SK-N-SH (cell line): ENCODE data around the gene ZFHX3. TPM values are rescaled to one million over a fixed set of nuclear protein-coding genes. Genes with fewer than 3 reads are reported as not detected.

Source experiments
- CTCF ChIA-PET: fragments of 300-600, 350-600 bp; formaldehyde crosslinking; extraction: SDS; loops from one replicate; lab custom pipeline; 2021; lab: Yijun Ruan, JAX
- POLR2A ChIA-PET: fragments of 350-600 bp; sonication (Branson Sonifier 250); formaldehyde crosslinking; extraction: SDS; loops from one replicate; lab custom pipeline; 2020; ENCODE audit warnings: antibody characterized with exemption, inconsistent platforms; lab: Yijun Ruan, JAX
- DNase-seq: peaks from one replicate; pipeline ENCODE4 v3.0.0; 2012
- H2AFZ ChIP-seq: fragments of 200-600 bp; sonication (generic); 2 replicates; pipeline ENCODE4 v1.8.1; 2016; ENCODE audit warnings: antibody characterized with exemption, mild to moderate bottlenecking, low read depth
- H3F3A ChIP-seq: fragments of 200-600 bp; sonication (generic); replicated peaks from 2 replicates; pipeline ENCODE3; 2016; ENCODE audit warnings: antibody characterized with exemption, mild to moderate bottlenecking; ENCODE audit not compliant: insufficient read depth
- H3K27ac ChIP-seq, 2 experiments: fragments of 200-500 bp in 1 of 2; fragments of 200-600 bp in 1 of 2; sonication (Bioruptor generic) in 1 of 2; sonication (generic), shearing (Covaris generic) in 1 of 2; 2 replicates each; pipeline versions ENCODE4 v1.5.1 to v1.6.1; 2014 to 2016; ENCODE audit warnings: low read depth in 2 of 2, inconsistent platforms in 1 of 2, low read length in 1 of 2, mild to moderate bottlenecking in 1 of 2, mixed read lengths in 1 of 2
- H3K27me3 ChIP-seq: fragments of 200-600 bp; sonication (generic), shearing (Covaris generic); 2 replicates; pipeline ENCODE4 v1.6.1; 2016; ENCODE audit warnings: mixed run types; ENCODE audit not compliant: insufficient read depth
- H3K36me3 ChIP-seq, 2 experiments: fragments of 200-500 bp in 1 of 2; fragments of 200-600 bp in 1 of 2; sonication (Bioruptor generic) in 1 of 2; sonication (generic) in 1 of 2; replicated peaks in 1 of 2; 2 replicates each; pipeline versions ENCODE3 to v1.5.1; 2014 to 2016; ENCODE audit warnings: low read length in 1 of 2, mild to moderate bottlenecking in 1 of 2; ENCODE audit not compliant: insufficient read depth in 2 of 2, control insufficient read depth in 1 of 2
- H3K4me1 ChIP-seq, 2 experiments: fragments of 200-500 bp in 1 of 2; fragments of 200-600 bp in 1 of 2; sonication (Bioruptor generic) in 1 of 2; sonication (generic), shearing (Covaris generic) in 1 of 2; 2 replicates each; pipeline versions ENCODE4 v1.5.1 to v1.6.1; 2014 to 2016; ENCODE audit warnings: low read depth in 1 of 2, low read length in 1 of 2, mixed run types in 1 of 2; ENCODE audit not compliant: insufficient read depth in 2 of 2, control insufficient read depth in 1 of 2
- H3K4me2 ChIP-seq: fragments of 200-600 bp; sonication (generic), shearing (Covaris generic); 2 replicates; pipeline ENCODE4 v1.6.1; 2017; ENCODE audit warnings: mixed run types
- H3K4me3 ChIP-seq, 2 experiments: fragments of 200-500 bp in 1 of 2; fragments of 200-600 bp in 1 of 2; sonication (Bioruptor generic) in 1 of 2; sonication (generic), shearing (Covaris generic) in 1 of 2; 2 replicates each; pipeline versions ENCODE4 v1.5.1 to v1.8.1; 2014 to 2016; ENCODE audit warnings: low read depth in 2 of 2, inconsistent platforms in 1 of 2, low read length in 1 of 2, mild to moderate bottlenecking in 1 of 2, mixed read lengths in 1 of 2, moderate library complexity in 1 of 2
- H3K79me2 ChIP-seq: fragments of 200-600 bp; sonication (generic); 2 replicates; pipeline ENCODE4 v1.8.1; 2017; ENCODE audit warnings: mild to moderate bottlenecking; ENCODE audit not compliant: insufficient read depth
- H3K9ac ChIP-seq: fragments of 200-600 bp; sonication (generic); 2 replicates; pipeline ENCODE4 v1.6.1; 2017; ENCODE audit warnings: mixed run types
- H3K9me2 ChIP-seq: fragments of 200-600 bp; sonication (generic); 2 replicates; pipeline ENCODE4 v1.6.1; 2017; ENCODE audit warnings: mixed run types
- H3K9me3 ChIP-seq: fragments of 200-600 bp; sonication (generic); 2 replicates; pipeline ENCODE4 v1.6.1; 2017; ENCODE audit warnings: mixed run types, mild to moderate bottlenecking, moderate library complexity
- H4K20me1 ChIP-seq: fragments of 200-600 bp; sonication (generic); 2 replicates; pipeline ENCODE4 v1.6.1; 2017; ENCODE audit warnings: mild to moderate bottlenecking, mixed run types; ENCODE audit not compliant: insufficient read depth
- EP300 ChIP-seq, 2 experiments: IDR thresholded peaks; 2 replicates each; pipeline versions ENCODE4 v1.4.0 to v1.6.1; 2012; ENCODE audit warnings: borderline replicate concordance in 1 of 2, low read depth in 1 of 2, low read length in 1 of 2
- EZH2phosphoT487 ChIP-seq: fragments of 200-600 bp; sonication (generic); IDR thresholded peaks from 2 replicates; pipeline ENCODE4 v1.6.1; 2017; ENCODE audit warnings: low read depth, mixed run types, mild to moderate bottlenecking, antibody characterized with exemption, moderate library complexity, borderline replicate concordance
- FOXM1 ChIP-seq: IDR thresholded peaks from 2 replicates; pipeline ENCODE4 v1.4.0; 2012; ENCODE audit warnings: low read depth, mild to moderate bottlenecking
- GABPA ChIP-seq: IDR thresholded peaks from 2 replicates; pipeline ENCODE4 v1.4.0; 2012; ENCODE audit warnings: low read depth, mild to moderate bottlenecking
- JUND ChIP-seq: IDR thresholded peaks from 2 replicates; pipeline ENCODE4 v1.4.0; 2012
- MEF2A ChIP-seq: IDR thresholded peaks from 2 replicates; pipeline ENCODE4 v1.4.0; 2012; ENCODE audit warnings: low read depth, borderline replicate concordance
- MXI1 ChIP-seq: IDR thresholded peaks from 2 replicates; pipeline ENCODE4 v1.6.1; 2012; ENCODE audit warnings: mild to moderate bottlenecking, low read depth, low read length, improper control_type of control experiment
- NFIC ChIP-seq: IDR thresholded peaks from 2 replicates; pipeline ENCODE4 v1.4.0; 2012; ENCODE audit warnings: borderline replicate concordance
- NRF1 ChIP-seq: IDR thresholded peaks from 2 replicates; pipeline ENCODE4 v1.6.1; 2012; ENCODE audit warnings: low read depth, mild to moderate bottlenecking, low read length
- POLR2AphosphoS5 ChIP-seq: IDR thresholded peaks from 2 replicates; pipeline ENCODE4 v1.6.1; 2012; ENCODE audit warnings: low read depth, low read length
- RCOR1 ChIP-seq: fragments of 150-350 bp; IDR thresholded peaks from 2 replicates; pipeline ENCODE4 v1.6.1; 2017; ENCODE audit warnings: antibody characterized with exemption, low read length
- RFX5 ChIP-seq: IDR thresholded peaks from 2 replicates; pipeline ENCODE4 v1.6.1; 2012; ENCODE audit warnings: mild to moderate bottlenecking, improper control_type of control experiment, low read length
- SIN3A ChIP-seq: IDR thresholded peaks from 2 replicates; pipeline ENCODE4 v1.6.1; 2012; ENCODE audit warnings: low read depth, mild to moderate bottlenecking, low read length, moderate library complexity, borderline replicate concordance
- TCF12 ChIP-seq: IDR thresholded peaks from 2 replicates; pipeline ENCODE4 v1.4.0; 2012
- WGBS: methylation state at CpG from one replicate; pipeline ENCODE4 v1.1.6; 2017; ENCODE audit warnings: low lambda C conversion rate; 5-methylcytosine and 5-hydroxymethylcytosine counted together
- polyA plus RNA-seq, 3 experiments: library from polyadenylated mRNA; depleted of rRNA; stranded (reverse); fragments of >200 nt; gene quantifications; 2 replicates each; pipeline ENCODE4 v1.2.3, GENCODE V29; 2012
- TF ChIP-seq, protein P1 (sequence below): IDR thresholded peaks from 2 replicates; pipeline ENCODE4 v1.6.1; 2012; ENCODE audit warnings: mild to moderate bottlenecking, low read depth, low read length, moderate library complexity
- TF ChIP-seq, protein P2 (sequence below): IDR thresholded peaks from 2 replicates; pipeline ENCODE4 v1.4.0; 2012; ENCODE audit warnings: low read depth, borderline replicate concordance
- TF ChIP-seq, protein P3 (sequence below): IDR thresholded peaks from 2 replicates; pipeline ENCODE4 v1.4.0; 2012; ENCODE audit warnings: low read depth, borderline replicate concordance
- TF ChIP-seq, protein P4 (sequence below): fragments of 150-350 bp; IDR thresholded peaks from 2 replicates; pipeline ENCODE4 v1.6.1; 2017; ENCODE audit warnings: antibody characterized with exemption, low read length, low read depth, borderline replicate concordance
- TF ChIP-seq, protein P5 (sequence below): fragments of 200-600 bp; sonication (generic); IDR thresholded peaks from 2 replicates; pipeline ENCODE4 v1.6.1; 2017; ENCODE audit warnings: antibody characterized with exemption, mild to moderate bottlenecking, moderate library complexity

ZFHX3 gene
- polyA plus RNA-seq, 1 of the 3 experiments (the other 2 are of a cell fraction), result 2.0 TPM

DNA sequence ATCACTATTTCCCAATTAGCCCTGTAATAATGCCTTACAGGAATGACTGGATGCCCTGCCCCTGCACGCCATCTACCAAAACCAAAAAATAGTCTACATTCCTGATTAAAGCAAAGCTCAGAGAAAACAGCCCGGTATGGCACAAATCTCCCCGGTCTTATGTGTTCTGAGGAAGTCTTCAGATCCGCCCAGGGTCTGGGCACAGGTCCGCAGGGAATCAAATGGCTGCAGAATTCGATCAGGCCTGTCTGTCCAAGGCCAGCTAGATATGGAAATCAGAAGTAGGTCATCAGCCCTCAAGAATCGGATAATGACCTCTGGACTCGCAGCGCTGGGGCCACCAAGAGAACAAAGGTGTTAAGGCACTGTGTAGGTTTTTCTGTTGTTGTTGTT lies 171.0 kb downstream of the ZFHX3 start:
- H3K79me2 ChIP-seq, result peaks cover 22% of the 10 kb centered on the region; the same call in 1 of the 2 replicates
- ChIA-PET CTCF (no interaction called here), POLR2A (interaction anchor here (0.7 kb wide), 1 partner anchor 92 kb away, joined by 9 read pairs; no protein-coding TSS in a partner anchor)
- H3K27ac ChIP-seq, result peak overlapping the region; percentile 16 to 74
- no peaks in the 10 kb centered on the region for H3K9me2 ChIP-seq
- no peaks in the 10 kb centered on the region for H3K27me3 ChIP-seq
- TF ChIP-seq POLR2AphosphoS5, result no peak
- TF ChIP-seq, protein P1, sequence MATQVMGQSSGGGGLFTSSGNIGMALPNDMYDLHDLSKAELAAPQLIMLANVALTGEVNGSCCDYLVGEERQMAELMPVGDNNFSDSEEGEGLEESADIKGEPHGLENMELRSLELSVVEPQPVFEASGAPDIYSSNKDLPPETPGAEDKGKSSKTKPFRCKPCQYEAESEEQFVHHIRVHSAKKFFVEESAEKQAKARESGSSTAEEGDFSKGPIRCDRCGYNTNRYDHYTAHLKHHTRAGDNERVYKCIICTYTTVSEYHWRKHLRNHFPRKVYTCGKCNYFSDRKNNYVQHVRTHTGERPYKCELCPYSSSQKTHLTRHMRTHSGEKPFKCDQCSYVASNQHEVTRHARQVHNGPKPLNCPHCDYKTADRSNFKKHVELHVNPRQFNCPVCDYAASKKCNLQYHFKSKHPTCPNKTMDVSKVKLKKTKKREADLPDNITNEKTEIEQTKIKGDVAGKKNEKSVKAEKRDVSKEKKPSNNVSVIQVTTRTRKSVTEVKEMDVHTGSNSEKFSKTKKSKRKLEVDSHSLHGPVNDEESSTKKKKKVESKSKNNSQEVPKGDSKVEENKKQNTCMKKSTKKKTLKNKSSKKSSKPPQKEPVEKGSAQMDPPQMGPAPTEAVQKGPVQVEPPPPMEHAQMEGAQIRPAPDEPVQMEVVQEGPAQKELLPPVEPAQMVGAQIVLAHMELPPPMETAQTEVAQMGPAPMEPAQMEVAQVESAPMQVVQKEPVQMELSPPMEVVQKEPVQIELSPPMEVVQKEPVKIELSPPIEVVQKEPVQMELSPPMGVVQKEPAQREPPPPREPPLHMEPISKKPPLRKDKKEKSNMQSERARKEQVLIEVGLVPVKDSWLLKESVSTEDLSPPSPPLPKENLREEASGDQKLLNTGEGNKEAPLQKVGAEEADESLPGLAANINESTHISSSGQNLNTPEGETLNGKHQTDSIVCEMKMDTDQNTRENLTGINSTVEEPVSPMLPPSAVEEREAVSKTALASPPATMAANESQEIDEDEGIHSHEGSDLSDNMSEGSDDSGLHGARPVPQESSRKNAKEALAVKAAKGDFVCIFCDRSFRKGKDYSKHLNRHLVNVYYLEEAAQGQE, result no peak
- no peak for TF ChIP-seq JUND
- 90% methylated on average over 9 of the region's 9 CpGs for WGBS
- H3K9ac ChIP-seq, result no peak overlapping the region
- no peaks in the 10 kb centered on the region for H4K20me1 ChIP-seq
- peaks cover 0 to 9% of the 10 kb centered on the region in 2 experiments for H3K36me3 ChIP-seq
- H3F3A ChIP-seq, result peaks cover 16% of the 10 kb centered on the region
- H3K4me3 ChIP-seq, result no peak overlapping the region
- H2AFZ ChIP-seq, result no peak overlapping the region
- no peaks in the 10 kb centered on the region for H3K9me3 ChIP-seq
- no peak for DNase-seq
- H3K4me1 ChIP-seq, result peaks cover 26 to 33% of the 10 kb centered on the region in 2 experiments
- peak overlapping the region; percentile 50 for H3K4me2 ChIP-seq

DNA sequence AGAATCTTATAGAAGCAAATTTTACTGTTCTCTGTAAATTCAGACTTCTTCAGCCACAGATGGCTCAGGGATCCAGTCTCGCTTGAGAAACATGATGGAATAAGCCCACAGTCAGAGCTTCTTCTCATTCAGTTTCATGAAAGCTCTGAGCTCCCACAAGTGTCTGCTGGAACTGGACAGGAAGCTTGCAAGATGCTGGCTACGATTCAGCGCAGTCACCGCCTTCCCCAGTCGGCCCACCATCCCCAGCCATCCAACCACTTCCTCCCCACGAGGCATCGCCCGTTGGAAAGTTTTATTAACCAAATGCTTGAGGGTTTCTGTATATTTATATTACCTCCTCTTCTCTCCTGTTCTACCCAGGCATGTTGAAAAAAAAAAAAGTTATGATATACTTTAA lies 171.7 kb downstream of the ZFHX3 start:
- Histone ChIP-seq H3K9ac (no peak overlapping the region), H3K4me1 (peaks cover 26 to 33% of the 10 kb centered on the region in 2 experiments), H3K9me3 (no peaks in the 10 kb centered on the region), H4K20me1 (no peaks in the 10 kb centered on the region), H3K9me2 (no peaks in the 10 kb centered on the region), H2AFZ (no peak overlapping the region), H3K27me3 (no peaks in the 10 kb centered on the region), H3K4me3 (no peak overlapping the region), H3K36me3 (peaks cover 0 to 9% of the 10 kb centered on the region in 2 experiments), H3K79me2 (peaks cover 20% of the 10 kb centered on the region; the same call in 1 of the 2 replicates), H3K4me2 (peak overlapping the region; percentile 50; the same call in 1 of the 2 replicates), H3K27ac (peak overlapping the region; percentile 25 to 74), H3F3A (peaks cover 16% of the 10 kb centered on the region)
- no peak for DNase-seq
- CTCF ChIA-PET, result interaction anchor here (1.0 kb wide), 1 partner anchor 44 kb away, joined by 3 read pairs; no protein-coding TSS in a partner anchor
- WGBS, result 67% methylated on average over 8 of the region's 8 CpGs
- POLR2A ChIA-PET, result interaction anchor here (0.7 kb wide), 1 partner anchor 93 kb away, joined by 9 read pairs; no protein-coding TSS in a partner anchor
- TF ChIP-seq GABPA (no peak), EZH2phosphoT487 (no peak), NFIC (no peak), EP300 (IDR thresholded peaks at IDR 0.05; ENCODE audit: borderline replicate concordance in 1 of 2, low read depth in 1 of 2, low read length in 1 of 2) (no peak), FOXM1 (no peak), MXI1 (no peak), RFX5 (no peak), TCF12 (no peak), SIN3A (no peak), RCOR1 (no peak), NRF1 (no peak), POLR2AphosphoS5 (no peak), MEF2A (no peak)
- TF ChIP-seq, protein P2, sequence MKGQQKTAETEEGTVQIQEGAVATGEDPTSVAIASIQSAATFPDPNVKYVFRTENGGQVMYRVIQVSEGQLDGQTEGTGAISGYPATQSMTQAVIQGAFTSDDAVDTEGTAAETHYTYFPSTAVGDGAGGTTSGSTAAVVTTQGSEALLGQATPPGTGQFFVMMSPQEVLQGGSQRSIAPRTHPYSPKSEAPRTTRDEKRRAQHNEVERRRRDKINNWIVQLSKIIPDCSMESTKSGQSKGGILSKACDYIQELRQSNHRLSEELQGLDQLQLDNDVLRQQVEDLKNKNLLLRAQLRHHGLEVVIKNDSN, result no peak
- TF ChIP-seq, protein P3, sequence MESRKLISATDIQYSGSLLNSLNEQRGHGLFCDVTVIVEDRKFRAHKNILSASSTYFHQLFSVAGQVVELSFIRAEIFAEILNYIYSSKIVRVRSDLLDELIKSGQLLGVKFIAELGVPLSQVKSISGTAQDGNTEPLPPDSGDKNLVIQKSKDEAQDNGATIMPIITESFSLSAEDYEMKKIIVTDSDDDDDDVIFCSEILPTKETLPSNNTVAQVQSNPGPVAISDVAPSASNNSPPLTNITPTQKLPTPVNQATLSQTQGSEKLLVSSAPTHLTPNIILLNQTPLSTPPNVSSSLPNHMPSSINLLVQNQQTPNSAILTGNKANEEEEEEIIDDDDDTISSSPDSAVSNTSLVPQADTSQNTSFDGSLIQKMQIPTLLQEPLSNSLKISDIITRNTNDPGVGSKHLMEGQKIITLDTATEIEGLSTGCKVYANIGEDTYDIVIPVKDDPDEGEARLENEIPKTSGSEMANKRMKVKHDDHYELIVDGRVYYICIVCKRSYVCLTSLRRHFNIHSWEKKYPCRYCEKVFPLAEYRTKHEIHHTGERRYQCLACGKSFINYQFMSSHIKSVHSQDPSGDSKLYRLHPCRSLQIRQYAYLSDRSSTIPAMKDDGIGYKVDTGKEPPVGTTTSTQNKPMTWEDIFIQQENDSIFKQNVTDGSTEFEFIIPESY, result no peak
- TF ChIP-seq, protein P4, sequence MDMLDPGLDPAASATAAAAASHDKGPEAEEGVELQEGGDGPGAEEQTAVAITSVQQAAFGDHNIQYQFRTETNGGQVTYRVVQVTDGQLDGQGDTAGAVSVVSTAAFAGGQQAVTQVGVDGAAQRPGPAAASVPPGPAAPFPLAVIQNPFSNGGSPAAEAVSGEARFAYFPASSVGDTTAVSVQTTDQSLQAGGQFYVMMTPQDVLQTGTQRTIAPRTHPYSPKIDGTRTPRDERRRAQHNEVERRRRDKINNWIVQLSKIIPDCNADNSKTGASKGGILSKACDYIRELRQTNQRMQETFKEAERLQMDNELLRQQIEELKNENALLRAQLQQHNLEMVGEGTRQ, result no peak
- TF ChIP-seq, protein P5, sequence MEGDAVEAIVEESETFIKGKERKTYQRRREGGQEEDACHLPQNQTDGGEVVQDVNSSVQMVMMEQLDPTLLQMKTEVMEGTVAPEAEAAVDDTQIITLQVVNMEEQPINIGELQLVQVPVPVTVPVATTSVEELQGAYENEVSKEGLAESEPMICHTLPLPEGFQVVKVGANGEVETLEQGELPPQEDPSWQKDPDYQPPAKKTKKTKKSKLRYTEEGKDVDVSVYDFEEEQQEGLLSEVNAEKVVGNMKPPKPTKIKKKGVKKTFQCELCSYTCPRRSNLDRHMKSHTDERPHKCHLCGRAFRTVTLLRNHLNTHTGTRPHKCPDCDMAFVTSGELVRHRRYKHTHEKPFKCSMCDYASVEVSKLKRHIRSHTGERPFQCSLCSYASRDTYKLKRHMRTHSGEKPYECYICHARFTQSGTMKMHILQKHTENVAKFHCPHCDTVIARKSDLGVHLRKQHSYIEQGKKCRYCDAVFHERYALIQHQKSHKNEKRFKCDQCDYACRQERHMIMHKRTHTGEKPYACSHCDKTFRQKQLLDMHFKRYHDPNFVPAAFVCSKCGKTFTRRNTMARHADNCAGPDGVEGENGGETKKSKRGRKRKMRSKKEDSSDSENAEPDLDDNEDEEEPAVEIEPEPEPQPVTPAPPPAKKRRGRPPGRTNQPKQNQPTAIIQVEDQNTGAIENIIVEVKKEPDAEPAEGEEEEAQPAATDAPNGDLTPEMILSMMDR, result no peak
